CD4-positive, alpha-beta T cell treated with Interleukin-4 for 1 hour (primary cell): ENCODE data around the gene TBL2.
"Not testable (repeated sequence)": the region's sequence is repeated elsewhere in the genome, so short reads cannot be mapped to it uniquely, and the experiment has no call there.

Experiments
- DNase-seq, 2 donors: peaks; one replicate each; pipeline ENCODE4 v3.0.0-alpha.2; 2020 to 2022

The TBL2 gene, protein sequence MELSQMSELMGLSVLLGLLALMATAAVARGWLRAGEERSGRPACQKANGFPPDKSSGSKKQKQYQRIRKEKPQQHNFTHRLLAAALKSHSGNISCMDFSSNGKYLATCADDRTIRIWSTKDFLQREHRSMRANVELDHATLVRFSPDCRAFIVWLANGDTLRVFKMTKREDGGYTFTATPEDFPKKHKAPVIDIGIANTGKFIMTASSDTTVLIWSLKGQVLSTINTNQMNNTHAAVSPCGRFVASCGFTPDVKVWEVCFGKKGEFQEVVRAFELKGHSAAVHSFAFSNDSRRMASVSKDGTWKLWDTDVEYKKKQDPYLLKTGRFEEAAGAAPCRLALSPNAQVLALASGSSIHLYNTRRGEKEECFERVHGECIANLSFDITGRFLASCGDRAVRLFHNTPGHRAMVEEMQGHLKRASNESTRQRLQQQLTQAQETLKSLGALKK

DNA sequence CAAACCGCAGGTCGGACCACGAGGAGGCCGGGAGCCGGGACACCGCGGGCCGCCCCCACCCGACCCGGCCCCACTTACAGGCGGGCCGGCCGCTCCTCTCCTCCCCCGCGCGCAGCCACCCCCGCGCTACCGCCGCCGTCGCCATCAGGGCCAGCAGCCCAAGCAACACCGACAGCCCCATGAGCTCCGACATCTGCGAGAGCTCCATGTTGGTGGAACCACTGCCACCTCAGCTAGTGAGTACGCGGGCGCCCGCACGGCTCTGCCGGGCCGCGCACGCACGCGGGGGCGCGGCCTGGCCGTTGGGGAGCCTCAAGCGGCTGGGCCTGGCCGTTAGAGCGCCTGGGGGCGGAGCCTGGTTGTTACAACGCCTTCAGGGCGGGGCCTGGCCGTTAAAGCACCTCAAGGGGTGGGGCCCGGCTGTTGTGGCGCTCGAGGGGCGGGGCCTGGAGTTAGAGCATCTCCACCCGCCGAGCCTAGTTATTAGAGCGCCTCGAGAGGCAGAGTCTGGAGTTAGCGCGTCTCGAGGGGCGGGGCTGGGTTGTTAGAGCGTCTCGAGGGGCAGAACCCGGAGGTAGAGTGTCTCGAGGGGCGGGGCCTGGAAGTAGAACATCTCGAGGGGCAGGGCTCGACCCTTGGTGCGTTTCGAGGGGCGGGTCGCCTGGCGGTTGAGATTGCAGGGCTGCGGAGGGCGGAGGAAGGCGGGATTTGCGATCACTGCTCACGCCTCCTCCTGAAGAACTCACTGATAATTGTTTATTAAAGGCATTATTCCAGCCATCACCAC is at the start of gene TBL2:
Gene TBL2, minus strand, starts transcription at position 238 of the 787 bp plus-strand sequence. Its CDS starts 30 bp downstream, at position 208.
- peak; percentile 99 for DNase-seq

DNA sequence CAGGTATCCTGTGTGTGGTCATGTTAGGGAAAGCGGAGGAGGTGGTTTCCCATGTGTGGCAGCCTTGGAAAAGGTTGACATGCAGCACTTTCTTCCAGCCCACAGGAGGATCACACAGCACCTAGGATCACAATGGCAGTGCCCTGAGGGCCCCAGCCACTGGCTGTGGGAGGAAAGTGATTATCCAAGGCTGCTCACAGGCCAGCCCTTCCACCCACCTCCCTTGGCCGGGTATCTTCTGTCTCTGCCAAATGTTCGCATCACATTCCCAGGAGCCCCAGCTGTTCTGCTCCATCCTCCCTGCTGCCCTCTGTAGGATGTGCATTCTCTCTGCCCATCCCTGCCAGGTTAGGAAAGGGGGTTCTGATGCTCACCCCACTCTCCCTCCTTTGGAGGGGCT is 48.4 kb upstream of the TBL2 start:
- no peak for DNase-seq

DNA sequence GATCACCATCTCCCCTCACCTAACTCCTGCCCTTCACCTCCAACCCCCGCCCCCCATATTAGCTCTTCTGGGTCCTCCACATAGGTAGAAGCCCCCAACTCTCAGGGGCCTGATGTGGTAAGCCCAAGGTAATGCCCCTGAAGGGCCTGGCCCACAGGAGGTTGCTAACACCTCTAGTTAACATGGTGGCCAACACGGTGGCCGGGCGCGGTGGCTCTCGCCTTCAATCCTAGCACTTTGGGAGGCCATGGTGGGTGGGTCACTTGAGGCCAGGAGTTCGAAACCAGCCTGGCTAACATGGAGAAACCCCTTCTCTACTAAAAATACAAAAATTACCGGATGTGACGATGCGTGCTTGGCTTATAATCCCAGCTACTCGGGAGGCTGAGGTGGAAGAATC is 46.9 kb upstream of the TBL2 start:
- no peak for DNase-seq

DNA sequence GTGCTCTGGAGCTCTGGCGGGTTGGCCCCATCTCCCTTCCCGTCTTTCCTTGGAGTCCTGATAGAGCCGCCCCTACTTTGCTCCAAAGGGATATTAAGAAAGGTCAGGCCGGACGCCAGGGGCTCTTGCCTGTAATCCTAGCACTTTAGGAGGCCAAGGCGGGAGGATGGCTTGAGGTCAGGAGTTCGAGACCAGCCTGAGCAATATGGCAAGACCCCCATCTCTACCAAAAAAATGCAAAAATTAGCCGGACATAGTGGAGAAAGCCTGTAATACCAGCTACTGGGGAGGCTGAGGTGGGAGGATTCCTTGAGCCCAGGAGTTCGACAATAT is 46.3 kb upstream of the TBL2 start:
- DNase-seq, result no peak

DNA sequence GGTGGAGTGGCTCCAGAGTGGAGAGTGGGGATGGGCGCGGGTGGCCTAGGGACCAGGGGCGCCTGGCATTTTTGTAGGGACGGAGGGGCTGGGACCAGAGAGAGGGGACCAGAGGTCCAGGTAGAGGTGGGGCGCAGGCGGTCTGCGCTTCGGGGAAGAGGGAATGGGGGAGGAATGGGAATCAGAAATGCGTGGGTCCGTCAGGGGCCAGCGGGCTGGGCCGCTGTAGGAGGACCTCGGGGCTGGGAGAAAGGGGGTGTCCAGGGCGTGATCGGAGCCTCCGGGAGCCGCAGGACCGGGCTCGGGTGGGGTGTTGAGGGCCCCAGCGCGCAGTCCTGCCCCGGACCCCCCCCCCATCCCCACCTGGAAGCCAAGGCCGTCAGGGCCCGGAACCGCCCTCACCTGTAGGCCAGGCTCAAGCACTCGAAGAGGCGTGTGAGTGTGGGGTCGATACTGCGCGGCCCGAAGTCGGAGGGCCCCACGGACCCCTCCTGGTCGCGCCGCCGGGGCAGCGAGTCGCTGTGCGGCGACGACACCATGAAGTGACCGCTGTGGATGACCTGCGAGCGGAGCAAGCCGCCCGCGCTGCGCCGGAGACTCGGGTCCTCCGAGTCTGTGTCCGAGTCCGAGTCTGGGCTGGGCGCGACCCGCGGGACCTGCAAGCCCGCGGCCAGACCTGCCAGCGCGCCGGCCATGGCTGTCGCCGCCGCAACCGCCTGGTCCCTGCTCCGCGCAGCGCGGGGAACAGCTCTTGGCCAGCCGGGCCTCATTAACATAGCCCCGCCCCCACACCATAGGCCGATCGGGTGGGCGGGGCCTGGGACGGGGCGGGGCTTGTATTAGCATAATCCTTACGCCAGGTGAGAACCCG is 45.7 kb upstream of the TBL2 start, which contains the start of gene MLXIPL:
Gene MLXIPL, minus strand, starts transcription at position 725 of the 871 bp plus-strand sequence. Its CDS starts 30 bp downstream, at position 695.
- peak; percentile 39 to 52 for DNase-seq

DNA sequence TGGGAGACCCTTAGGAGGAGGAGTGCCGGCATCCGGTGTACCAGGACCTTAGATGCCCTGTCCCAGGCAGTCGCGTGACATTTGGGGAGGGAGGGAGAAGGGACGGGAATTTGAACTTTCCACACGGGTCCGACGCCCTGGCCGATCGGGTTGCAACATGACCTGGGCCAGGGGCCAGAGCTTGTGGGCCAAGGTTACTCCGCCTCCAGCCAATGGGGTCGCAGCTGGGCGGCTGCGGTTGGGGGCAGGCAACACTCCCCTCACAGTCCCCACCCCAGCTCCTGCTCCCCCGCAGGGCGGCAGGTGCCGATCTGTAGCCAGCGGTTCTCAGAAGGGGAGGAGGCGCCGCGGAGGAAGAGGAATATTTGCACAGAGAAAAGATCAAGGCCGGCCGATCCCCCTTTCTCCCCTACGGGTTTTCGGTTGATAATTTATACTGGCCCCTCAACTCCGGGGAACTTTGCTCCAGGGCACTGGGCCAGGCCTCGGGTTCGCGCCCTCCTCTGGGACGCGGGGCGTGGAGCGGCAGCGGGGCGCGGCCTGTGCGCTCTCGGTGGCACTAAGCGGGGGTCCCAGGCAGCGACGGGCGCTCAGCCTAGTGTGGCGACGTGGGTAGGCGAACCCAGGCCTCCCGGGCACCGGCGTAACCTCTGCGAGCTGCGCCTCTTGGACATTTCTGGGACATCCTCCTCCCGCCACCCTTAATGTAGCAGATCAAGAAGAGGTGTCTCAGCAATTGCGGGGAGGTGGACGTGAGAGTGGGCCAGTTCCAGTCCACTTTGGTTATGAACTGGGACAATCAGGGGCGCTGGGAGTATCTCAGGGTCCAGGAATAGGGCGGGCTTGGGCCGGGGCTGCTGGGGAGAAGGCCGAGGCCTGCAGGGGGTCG is 44.8 kb upstream of the TBL2 start:
- no peak for DNase-seq

DNA sequence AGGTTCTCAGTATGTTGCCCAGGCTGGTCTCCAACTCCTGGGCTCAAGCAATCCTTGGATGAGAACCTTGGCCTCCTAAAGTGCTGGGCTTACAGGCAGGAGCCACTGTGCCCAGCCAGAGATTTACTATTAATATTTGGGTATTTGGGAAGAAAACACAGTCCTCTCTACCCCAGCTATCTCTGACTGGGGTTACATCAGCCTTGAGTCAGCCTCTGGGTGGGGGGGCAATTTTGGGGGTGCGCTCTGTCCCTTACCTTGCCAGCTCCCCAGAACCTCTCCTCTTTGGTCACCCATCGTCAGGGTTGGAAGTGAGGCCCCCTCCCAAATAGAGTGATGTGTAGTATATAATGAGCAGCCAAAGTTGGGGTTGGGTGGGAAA is 44.1 kb upstream of the TBL2 start:
- no peak for DNase-seq

DNA sequence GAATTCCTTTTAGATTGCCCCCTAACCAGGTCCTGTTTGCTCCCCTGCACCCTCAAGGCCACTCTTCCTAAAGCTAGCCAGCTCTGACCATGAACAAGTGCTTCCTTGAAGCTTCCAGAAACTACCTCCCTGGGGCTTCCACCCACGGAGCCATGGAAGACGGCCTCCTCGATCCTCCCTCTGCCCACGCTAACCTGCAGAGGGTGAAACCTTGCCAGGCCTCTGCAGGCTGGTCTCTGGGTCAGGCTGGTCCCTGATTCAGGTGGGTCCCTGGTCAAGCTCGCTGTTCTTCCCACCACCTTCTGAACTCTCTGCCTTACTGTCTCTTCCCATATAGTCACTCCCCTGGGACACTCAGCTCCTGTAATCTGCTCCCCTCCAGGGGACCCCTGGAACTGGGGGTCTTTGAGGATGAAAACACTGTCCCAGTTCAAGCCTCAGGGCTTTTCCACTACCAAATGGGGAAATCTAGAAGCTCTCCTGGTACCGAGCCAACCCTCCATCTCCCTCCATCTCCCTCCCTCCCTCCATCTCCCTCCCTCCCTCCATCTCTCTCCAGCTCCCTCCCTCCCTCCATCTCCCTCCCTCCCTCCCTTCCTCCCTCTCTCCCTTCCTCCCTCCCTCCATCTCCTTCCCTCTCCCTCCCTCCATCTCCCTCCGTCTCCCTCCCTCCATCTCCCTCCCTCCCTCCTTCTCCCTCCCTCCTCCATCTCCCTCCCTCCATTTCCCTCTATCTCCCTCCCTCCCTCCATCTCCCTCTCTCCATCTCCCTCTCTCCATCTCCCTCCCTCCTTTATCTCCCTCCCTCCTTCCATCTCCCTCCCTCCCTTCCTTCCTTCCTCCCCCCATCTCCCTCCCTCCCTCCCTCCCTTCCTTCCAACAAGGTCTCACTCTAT is 43.0 kb upstream of the TBL2 start:
- no peak for DNase-seq

DNA sequence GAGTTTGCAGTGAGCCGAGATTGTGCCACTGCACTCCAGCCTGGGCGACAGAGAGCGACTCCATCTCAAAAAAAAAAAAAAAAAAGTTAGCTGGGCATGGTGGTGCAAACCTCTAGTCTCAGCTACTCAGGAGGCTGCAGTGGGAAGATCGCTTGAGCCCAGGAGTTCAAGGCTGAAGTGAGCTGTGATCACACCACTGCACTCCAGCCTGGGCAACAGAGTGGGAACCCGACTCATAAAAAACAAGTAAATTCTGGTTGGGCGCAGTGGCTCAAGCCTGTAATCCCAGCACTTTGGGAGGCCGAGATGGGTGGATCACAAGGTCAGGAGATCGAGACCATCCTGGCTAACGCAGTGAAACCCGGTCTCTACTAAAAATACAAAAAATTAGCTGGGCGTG is 41.0 kb upstream of the TBL2 start:
- not testable (repeated sequence) for DNase-seq

DNA sequence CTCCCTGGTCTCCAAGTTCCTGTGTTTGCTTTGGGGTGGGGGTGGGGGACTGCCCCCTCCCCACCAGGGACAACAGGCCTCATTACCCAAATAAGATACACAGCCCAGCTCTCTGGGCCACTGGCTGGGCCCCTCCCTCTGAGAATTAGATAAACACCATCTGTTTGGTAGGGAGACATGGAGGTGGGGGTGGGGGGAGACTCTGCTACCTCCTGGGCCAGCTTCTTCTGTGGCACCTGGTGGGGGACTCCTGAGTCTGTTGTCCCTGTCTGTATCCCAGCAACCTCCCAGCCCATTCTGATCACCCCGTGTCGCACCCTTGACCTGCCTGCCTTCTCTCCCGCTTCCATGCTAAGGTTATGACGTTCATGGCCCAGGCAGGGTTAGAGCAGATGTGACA is 40.2 kb upstream of the TBL2 start:
- DNase-seq, result no peak

DNA sequence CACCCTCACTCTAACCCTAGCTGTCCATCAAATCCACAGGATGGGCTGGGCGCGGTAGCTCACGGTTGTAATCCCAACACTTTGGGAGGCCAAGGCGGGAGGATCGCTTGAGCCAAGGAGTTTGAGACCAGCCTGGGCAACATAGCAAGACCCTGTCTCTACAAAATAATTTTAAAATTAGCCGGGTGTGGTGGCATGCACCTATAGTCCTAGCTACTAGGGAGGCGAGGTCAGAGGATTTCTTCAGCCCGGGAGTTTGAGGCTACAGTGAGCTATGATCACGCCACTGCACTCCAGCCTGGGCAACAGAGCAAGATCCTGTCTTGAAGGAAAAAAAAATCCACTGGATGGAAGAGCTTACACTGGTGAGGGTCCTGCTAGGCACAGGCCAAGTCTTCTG is 39.1 kb upstream of the TBL2 start:
- not testable (repeated sequence) for DNase-seq

DNA sequence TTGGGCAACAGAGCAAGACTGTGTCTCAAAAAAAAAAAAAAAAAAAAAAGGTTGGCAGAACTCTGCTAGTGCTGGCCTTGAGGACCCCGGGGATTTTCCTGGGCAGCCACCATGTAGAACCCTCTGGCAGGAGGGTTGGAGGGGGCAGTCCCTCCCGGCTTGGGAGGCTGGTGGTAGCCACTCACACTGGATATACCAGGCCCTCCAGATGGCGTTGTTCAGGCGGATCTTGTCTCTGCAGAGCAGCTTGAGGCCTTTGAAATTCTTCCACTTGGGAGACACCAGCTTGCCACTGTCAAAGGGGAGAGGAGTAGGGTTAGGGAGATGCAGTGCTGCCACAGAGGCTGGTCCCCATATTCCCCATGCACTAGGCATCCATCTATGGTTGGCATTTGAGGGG is 37.5 kb upstream of the TBL2 start:
- DNase-seq, result no peak

DNA sequence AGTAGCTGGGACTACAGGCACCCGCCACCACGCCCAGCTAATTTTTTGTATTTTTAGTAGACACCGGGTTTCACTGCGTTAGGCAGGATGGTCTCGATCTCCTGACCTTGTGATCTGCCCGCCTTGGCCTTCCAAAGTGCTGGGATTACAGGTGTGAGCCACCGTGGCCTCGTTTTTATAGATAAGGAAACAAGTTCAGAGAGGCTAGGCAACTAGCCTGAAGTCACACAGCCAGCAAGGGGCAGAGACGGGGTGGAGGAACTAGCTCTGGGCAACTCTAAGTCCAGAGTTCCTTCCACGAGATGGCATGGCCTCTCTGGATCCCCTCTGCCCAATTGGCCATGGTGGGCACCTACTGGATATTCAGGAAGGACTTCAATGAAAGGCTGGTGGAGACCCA is 36.6 kb upstream of the TBL2 start:
- DNase-seq, result not testable (repeated sequence)

DNA sequence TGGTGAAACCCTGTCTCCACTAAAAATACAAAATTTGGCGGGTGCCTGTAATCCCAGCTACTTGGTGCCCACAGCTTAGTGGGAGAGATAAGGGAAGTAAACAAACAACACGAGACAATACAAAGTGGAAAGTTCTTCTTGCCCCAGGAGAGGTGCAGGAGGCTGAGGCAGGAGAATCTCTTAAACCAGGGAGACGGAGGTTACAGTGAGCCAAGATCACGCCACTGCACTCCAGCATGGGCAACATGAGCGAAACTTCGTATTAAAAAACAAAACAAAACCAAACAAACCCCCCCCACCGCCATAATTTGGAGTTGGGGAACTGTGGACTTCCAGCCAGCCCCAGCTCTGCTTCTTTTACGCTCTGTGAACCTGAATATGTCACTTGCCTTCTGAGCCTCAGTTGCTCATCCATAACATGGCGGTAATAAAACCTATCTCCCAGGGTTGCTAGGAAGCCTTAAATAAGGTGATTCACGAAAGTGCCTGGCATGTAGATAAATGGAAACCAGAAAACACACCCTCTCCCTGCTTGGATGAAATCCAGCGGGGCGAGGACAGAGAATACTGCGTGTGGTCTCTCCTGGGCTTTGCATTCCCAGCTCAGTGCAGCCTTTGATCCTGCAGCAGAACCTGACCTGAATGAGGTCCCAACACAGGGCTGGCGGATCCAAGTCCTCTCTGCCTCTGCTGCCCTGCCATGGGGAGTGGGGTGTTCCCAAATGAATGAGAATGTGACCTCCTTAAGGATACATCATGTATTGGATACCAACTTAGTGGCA is 35.8 kb upstream of the TBL2 start:
- no peak for DNase-seq

DNA sequence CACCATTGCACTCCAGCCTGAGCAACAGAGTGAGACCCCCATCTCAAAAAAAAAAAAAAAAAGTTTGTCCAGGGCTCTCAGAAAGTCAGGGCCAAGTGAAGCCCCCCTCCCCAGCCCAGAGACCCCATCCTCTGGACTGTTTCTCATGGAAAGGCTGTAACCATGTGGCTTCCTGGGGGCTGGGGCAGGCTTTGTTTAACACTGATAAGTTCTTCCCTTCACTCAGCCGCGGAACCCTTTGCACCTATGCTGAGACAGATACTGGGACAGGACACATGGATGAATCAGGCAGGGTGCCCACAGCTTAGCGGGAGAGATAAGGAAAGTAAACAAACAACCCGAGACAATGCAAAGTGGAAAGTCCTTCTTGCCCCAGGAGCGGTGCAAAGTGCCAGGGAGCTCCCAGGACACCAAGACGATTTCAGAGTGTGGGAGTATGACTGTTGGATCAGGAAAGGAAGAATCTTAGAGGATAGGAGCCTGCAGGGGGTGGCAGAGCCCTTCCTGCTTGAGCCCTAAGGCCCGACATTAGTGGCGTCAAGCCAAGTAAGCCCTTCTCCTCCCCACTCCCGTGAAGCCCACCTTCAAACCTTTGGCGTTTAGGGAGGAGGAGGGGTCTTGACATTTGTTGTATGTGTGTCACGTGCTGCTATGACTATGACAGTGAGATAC is 34.4 kb upstream of the TBL2 start:
- DNase-seq, result no peak

DNA sequence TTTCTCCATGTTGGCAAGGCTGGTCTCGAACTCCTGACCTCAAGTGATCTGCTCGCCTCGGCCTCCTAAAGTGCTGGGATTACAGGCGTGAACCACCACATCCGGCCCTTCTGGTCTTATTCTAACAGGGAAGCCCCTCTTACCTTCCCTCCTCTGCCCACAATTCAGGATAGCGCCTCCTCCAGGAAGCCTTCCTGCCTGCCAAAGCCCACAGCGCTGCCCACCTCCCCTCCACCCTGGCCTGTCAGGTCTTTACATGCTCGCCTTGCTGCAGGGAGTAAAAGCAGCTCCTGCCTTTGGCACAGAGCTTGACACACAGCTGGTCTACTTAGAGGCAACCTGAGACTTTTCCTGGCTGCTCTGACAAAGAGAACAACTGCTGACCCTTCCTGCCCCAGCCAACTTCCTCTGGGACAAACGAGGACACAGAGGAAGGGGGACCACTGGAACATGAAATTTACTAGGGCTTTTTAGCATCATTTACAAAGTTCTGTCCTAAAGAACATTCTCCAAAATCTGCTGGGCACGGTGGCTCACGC is 32.7 kb upstream of the TBL2 start:
- DNase-seq, result no peak

DNA sequence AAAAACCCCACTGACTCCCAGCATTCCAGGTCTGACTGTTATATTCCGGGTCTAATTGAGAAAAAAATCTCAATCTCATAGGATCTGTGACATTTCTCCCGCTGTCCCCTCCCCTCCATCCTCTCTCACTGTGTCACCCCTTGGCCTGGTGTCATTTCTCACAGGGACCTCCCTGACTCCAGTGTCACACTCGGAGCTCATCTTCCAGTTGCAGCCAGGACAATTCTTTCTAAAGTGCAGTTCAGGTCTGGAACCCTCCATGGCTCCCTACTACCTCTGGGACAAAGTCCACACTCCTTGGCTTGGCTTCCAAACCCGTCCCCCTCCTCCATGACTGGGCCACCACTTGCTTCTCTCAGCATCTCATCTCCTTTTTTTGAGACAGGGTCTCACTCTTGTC is 31.7 kb upstream of the TBL2 start:
- no peak for DNase-seq

DNA sequence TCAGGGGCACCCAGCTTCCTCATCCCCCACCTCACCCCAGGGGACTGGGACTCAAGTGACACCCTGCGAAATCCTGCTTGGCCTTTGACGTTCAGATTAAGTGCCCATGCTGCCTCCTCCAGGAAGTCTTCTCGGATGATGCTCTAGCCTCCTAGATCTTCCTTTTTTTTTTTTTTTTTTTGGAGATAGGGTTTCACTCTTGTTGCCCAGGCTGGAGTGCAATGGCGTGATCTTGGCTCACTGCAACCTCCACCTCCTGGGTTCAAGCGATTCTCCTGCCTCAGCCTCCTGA is 29.3 kb upstream of the TBL2 start:
- not testable (repeated sequence) for DNase-seq
